Activated T-cell treated with anti-CD3 and anti-CD28 coated beads for 4 hours (primary cell): ENCODE results near the gene KRT6B.
"Not testable (repeated sequence)": the region's sequence is repeated elsewhere in the genome, so short reads cannot be mapped to it uniquely, and the experiment has no call there.

ENCODE experiments used
- DNase-seq: peaks from one replicate; pipeline ENCODE4 v3.0.0-alpha.2; 2020

The KRT6B gene

GRCh38 chr12:52452101-52452500 is at the start of gene KRT6B:
KRT6B (minus strand) TSS chr12:52452146; CDS start chr12:52452078, 68 bp downstream.
- DNase-seq, result no peak

GRCh38 chr12:52501490-52501889 is 49.5 kb upstream of the KRT6B start:
- no peak for DNase-seq

DNA sequence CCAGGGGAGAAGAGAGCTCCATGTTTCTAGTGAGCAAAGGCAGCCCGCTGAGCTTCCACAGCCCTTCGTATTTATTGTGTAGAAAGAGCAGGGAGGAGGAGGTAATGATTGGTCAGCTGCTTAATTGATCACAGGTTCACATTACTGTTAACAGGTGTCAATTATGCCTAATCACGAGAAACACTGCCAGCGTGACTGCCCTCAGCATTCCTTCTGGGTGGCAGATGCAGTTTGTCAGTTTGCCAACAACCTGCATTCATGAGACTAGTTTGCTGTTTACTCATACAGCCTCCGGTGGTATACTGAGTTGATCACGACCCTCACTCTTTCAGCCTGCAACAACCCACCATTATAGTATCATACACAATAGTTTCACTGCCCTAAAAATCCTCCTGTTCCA is 48.6 kb upstream of the KRT6B start:
- DNase-seq, result not testable (repeated sequence)

DNA sequence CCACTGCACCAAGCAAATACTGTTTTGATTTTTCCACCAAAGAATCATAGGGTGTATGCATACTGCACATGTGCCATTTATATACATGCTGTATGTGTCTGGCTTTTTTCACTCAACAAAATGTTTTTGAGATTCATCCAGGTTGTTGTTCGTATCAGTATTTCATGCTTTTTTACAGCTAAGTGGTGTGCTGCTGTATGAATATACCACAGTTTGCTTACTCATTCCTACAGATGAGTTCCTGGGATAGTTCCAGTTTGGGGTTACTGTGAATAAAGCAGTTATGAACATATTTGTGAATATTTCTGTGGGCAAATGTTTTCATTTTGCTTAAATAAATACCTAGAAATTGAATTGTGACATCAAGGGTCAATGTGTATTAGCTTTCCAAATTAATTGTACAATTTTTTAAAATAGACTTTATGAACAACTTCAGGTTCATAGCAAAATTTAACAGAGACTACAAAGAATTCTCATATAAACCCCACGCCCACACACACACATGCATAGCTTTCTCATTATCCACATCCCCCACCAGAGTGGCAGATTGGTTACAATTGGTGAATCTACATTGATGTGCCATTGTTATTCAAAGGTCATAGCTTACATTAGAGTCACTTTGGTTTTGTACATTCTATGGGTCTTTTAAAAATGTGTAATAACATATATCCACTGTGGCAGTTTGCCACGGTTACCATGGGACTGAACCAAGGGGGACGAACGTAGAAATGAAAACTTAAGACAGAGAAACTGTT is 48.0 kb upstream of the KRT6B start:
- no peak for DNase-seq

DNA sequence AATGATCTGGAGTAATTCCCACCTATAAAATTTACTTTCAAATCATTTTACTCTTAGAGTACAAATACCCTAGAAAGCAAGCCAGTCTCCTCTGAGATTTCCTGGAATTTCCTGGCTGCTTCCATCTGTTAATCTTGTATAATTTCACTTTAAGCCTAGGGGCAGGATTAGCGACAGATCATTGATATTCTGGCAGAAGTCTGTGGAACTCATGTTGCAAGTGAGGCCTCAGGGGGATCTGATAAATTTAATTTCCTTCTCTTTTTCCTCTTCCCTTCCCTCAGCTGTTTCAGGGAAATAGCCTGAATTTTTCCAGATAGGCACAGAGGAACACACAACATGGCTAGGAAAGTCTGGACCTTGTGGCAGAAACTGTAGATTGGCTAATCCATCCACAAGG is 47.0 kb upstream of the KRT6B start:
- no peak for DNase-seq

DNA sequence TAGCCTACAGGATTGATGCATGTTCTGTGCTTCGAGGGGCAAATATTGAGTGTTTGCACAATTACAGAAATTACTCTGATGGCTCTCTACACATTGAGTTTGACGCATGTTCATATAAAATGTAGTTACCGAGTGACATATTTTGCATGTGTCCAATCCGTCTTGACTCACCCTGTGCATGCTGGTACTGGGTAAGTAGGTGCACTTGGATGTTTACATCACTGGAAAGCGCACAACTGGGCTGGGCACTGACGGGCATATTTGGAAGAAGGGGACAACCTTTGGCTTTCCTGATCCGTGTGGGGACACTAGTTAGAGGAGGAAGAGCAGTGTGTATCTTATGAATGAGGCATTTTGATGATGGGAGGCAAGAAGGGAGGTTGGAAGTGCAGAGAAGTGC is 46.0 kb upstream of the KRT6B start:
- no peak for DNase-seq

- DNase-seq, result no peak
Observed at GRCh38 chr12:52496590-52497071, 44.7 kb upstream of the KRT6B start.

DNA sequence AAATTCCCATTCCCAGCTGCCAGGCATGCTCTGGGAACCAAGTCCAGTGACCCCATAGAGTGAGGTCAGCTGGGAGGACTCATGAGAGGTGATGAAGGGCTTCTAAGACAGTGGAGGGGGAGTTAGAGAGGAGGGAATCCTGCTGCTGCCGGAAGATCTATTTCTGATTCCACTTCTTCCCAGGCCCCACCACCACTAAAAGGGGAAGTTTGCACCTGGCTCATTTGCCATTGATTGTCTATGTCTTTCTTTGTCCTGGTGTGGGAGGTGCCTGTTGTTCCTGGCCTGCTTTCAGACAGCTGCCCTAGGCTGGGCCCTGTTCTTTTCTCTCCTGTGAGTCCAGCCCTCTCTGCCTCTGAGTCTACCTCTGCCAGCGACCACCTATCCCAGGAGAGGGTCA is 44.1 kb upstream of the KRT6B start:
- no peak for DNase-seq

GRCh38 chr12:52495389-52495788 is 43.4 kb upstream of the KRT6B start:
- no peak for DNase-seq

DNA sequence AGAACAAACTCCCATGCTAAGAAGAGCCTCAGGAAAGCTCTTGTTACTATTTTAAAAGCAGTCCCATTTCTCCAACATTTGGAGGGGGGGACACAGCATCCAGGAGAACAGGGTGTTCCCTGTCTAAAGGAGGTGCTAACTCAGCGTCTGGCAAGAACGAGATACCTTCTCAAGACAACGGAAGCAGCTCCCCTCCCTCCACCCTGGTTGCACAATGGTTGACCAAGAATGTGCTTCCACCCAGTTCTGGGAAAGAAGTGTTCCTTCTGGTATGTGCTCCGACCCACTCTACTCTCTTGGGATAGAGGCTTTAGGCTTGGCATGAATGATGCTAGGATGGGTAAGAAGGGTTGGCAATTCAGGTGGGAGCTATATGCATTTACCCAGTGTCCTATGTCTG is 42.6 kb upstream of the KRT6B start:
- DNase-seq, result no peak

- no peak for DNase-seq
Observed at GRCh38 chr12:52494100-52494499, 42.2 kb upstream of the KRT6B start.

DNA sequence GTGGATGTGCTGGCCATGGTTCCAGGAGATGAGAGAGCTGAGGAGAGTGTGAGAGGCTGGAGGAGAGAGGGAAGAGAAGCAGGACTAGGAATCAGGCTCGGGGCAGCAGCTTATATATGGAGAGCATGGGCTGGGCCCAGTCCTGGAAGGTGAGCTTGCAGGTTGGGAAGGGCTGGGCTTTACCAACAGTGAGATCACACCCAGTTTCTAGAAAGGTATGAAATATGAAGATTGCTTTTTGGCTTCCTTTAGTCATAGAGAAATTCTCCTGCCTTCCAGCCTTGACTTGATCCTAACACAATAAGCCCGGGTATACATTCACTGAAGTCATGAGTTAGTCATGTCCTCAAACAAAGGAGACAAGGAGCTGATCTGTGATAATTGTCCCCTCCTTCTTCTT is 41.2 kb upstream of the KRT6B start, which contains the start of gene KRT6A:
Gene KRT6A (minus strand): TSS at position 86 of the 400 bp plus-strand sequence. CDS start 69 bp downstream, at position 17.
- DNase-seq, result no peak

- DNase-seq, result not testable (repeated sequence)
Observed at GRCh38 chr12:52492405-52492804, 40.5 kb upstream of the KRT6B start.

DNA sequence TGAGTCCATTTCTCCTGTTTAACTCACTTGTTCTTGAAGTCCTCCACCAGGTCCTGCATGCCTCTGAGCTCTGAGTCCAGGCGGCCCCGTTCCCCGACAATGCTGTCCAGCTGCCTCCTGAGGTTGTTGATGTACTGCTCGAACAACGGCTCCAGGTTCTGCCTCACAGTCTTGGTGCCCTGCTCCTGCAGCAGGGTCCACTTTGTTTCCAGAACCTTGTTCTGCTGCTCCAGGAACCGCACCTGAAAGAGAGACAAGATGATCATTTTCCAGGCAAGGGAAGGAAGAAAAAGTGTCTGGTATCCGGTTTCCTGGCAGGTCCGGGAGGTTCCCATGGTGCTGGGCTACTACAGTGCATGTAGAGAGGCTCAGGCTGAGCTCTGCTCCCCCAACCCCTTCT is 39.5 kb upstream of the KRT6B start:
- DNase-seq, result not testable (repeated sequence)

DNA sequence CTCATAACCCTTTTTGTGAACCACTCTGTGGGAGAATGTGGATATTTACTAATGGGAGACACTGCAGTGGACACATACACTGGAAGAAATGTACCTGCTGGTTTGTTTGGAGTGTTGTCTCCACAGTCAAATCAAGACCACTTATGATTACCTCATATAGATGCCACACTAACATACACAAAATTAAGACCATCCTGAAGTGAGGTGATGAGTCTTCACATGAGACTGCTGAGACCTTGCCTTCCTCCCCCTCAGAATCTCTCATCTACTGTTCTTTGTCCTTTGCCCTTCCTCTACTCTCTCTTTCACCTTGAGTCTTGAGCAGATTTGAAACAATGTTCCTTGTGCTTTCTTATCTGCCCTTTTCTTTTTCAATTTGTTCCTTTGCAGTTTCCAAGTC is 36.8 kb upstream of the KRT6B start:
- DNase-seq, result no peak

- DNase-seq, result not testable (repeated sequence)
Observed at GRCh38 chr12:52487744-52488443, 35.9 kb upstream of the KRT6B start.

DNA sequence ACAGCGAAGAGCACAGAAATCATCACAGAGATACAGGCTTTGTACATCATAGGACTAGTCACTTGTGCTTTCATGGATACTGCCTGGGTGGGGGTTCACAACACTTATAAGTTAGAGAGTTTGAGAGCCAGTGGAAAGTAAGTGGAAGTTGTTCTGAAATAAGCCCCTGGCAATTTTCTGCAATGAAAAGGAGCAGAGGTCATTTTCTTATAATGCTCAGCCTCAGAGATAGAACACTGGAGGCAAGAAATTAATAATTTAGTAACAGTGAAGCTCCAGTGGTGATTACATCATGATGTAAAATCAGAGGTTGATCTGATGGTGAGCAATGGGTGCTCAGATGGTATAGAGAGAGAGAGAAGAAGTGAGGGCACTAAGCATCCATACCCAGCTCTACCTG is 35.3 kb upstream of the KRT6B start:
- no peak for DNase-seq

- DNase-seq, result no peak
Observed at GRCh38 chr12:52486166-52487105, 34.5 kb upstream of the KRT6B start.

- no peak for DNase-seq
Observed at GRCh38 chr12:52480073-52480472, 28.1 kb upstream of the KRT6B start.

DNA sequence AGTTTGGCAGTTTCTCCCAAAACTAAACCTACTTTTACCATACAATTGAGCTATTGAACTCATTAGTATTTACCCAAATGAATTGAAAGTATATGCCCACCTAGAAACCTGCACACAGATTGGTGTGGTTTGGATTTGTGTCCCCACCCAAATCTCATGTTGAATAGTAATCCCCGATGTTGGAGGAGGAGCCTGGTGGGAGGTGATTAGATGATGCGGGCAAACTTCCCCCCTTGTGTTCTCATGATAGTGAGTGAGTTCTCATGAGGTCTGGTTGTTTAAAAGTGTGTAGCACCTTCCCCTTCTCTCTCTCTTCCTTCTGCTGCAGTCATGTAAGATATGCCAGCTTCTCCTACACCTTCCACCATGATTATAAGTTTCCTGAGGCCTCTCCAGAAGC is 25.7 kb upstream of the KRT6B start:
- DNase-seq, result no peak

DNA sequence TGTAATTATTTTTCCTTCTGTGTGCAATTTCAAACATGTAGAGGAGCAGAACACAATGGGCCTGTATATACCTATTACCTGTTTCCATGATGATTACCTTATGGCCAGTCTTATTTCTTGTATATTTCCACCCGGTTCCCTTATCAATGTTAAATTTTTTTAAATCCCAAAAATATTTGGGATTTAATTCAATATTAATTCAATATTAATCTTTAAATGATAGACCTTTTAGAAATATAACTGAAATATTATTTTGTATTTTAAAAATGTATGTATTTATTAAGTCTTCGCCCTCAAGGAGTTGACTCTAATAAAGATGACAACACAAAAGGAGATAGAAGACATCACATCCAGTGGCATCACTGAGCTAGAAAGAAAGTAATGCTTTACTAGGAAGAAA is 22.3 kb upstream of the KRT6B start:
- DNase-seq, result no peak

- DNase-seq, result no peak
Observed at GRCh38 chr12:52473768-52474167, 21.8 kb upstream of the KRT6B start, which contains the start of gene KRT6C. KRT6C (minus strand) TSS chr12:52473805; CDS start chr12:52473737, 68 bp downstream.

GRCh38 chr12:52469853-52470252 is 17.9 kb upstream of the KRT6B start:
- DNase-seq, result no peak
